C4-2B (cell line): ENCODE results near the gene VPS29.

Experiments used
- CTCF ChIP-seq: fragments of 450-650 bp; conservative IDR thresholded peaks from 2 replicates; pipeline ENCODE4 v1.5.1; 2017; ENCODE audit warnings: mild to moderate bottlenecking
- ZFX ChIP-seq: fragments of 450-650 bp; IDR thresholded peaks from 2 replicates; pipeline ENCODE4 v1.6.1; 2017

- TF ChIP-seq CTCF (no peak), ZFX (no peak)
Measured at GRCh38 chr12:110534811-110535210, 32.9 kb upstream of the VPS29 start.
